GM19351 (cell line): ENCODE data around the gene AFAP1L2.

ENCODE experiments used
- ATAC-seq: cut with Tn5 transposase; IDR thresholded peaks from one replicate; pipeline ENCODE4 v1.9.1; 2021; ENCODE audit warnings: mild to moderate bottlenecking, moderate library complexity; ENCODE audit not compliant: unreplicated experiment

AFAP1L2 gene, protein sequence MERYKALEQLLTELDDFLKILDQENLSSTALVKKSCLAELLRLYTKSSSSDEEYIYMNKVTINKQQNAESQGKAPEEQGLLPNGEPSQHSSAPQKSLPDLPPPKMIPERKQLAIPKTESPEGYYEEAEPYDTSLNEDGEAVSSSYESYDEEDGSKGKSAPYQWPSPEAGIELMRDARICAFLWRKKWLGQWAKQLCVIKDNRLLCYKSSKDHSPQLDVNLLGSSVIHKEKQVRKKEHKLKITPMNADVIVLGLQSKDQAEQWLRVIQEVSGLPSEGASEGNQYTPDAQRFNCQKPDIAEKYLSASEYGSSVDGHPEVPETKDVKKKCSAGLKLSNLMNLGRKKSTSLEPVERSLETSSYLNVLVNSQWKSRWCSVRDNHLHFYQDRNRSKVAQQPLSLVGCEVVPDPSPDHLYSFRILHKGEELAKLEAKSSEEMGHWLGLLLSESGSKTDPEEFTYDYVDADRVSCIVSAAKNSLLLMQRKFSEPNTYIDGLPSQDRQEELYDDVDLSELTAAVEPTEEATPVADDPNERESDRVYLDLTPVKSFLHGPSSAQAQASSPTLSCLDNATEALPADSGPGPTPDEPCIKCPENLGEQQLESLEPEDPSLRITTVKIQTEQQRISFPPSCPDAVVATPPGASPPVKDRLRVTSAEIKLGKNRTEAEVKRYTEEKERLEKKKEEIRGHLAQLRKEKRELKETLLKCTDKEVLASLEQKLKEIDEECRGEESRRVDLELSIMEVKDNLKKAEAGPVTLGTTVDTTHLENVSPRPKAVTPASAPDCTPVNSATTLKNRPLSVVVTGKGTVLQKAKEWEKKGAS

GRCh38 chr10:114404171-114405010 is at the start of gene AFAP1L2:
Gene AFAP1L2, minus strand, starts transcription at chr10:114404502. Its CDS starts 47 bp downstream, at chr10:114404455.
- peak; percentile 41 for ATAC-seq

DNA sequence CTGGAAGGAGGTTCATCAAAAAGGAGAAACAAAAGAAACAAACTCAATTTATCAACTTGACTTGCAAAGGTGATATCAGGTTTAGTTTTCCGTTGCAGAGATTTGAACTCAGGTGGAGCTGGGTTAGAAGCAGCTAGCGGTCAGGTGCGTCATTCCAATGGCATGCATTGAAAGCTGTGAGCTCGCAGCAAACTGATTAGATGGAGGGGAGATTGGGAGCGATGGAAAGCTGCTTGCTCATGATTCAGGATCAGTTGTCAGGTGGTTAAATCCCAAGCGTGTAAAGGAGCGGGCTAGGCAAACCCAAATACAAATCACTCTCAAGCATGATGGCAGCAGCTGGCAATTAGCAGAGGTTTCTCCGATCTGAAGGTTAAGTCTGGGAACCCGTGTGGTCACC is 49.3 kb upstream of the AFAP1L2 start:
- no peak for ATAC-seq

- no peak for ATAC-seq
These were observed 44.6 kb upstream of the AFAP1L2 start for GRCh38 chr10:114448897-114449296.

GRCh38 chr10:114445332-114445731 is 41.0 kb upstream of the AFAP1L2 start:
- no peak for ATAC-seq

GRCh38 chr10:114444819-114445218 is 40.5 kb upstream of the AFAP1L2 start:
- no peak for ATAC-seq

DNA sequence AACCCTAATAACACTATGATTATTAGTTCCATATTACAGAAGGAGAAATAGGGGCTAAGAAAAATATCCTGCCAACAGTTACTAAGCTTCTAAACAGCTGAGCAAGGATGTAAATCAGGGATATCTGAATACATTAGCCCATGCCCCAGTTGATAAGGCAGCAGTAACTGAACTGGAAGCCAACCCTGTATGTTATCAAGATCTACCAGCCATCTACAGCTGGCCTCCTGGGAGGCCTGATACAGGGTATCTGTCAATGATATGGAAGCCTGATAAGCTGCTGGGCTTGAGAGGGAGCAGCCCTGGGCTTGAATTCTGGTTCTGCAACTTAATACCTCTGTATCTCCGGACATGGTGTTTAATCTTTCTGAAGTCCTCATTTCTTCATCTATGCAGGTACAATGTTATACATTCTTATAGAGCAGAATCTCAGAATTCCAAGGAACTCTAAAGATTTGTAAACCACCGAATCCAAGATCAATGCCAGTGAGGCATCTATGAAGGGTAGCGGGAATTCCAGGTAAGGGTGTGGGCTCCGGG is 37.9 kb upstream of the AFAP1L2 start:
- ATAC-seq = no peak

DNA sequence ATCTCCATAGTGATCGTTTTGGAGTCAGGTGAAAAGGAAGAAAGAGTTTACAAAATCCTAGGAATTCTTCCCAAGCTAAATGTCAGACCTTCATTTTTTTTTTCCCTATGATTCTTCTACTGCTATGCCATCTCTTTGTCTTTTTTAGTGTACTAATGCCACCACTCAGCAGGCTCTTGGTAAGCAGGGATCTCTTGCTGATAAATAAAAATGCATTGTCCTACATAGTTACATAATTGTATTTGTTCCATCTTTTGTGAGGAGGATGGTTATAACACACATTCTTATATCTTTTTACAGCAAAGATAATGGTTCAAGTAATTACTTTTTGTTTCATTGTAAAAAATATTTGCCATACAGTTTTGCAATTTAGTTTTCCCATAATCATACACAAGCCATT is 36.8 kb upstream of the AFAP1L2 start:
- no peak for ATAC-seq

GRCh38 chr10:114437473-114438292 is 33.4 kb upstream of the AFAP1L2 start:
- ATAC-seq = no peak

DNA sequence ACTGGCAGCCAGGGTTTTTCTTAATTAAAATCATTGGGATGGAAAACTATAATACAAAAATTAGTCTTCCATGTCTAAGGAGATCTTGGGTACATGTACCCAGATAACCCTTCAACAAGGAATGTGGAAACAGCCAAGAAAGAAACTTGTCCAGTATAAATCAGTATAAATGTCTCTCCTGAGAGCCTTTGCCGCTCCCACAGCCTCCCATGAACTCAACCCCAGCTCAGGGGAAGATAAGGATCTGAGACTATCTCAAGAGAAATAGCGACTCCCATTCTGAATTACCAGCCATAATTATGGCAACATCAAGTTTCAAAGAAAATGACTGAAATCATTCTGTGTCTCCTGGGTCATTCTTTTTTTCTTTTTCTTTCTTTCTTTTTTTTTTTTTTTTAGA is 32.6 kb upstream of the AFAP1L2 start:
- no peak for ATAC-seq

- ATAC-seq = no peak
These were observed 28.3 kb upstream of the AFAP1L2 start for GRCh38 chr10:114432566-114433093.

DNA sequence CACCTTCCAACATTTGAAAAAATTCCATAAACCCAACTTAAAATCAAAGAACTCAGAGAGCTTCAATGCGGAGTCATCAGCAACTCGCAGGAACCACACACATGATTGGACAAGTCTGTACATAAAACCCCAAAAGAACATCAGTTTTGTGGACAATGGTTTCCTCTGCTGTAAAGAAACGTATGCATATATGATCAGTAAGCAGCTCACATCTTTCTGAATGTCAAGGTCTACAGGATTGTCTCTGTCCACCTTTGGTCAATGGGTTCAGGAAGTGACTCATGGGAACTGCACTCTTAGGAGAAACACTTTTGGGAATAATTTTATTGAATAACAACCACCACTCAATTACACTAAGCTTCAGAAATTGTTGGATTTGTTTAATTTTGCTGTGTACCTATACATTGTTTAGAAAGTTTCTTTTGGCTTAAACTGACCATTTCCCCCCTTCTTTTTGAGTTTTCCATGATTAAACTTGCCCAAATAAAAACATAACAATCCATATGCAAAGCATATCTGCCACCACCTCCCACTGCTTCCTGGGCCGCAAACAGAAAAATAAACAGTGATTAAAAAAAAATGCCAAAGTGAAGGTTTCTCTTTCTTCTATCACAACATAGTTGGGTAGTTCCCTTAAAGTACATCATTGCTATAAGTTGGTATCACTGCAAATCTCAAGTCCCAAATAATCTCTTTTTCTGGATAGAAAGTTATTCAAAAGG is 27.3 kb upstream of the AFAP1L2 start:
- no peak for ATAC-seq

GRCh38 chr10:114430688-114431413 is 26.5 kb upstream of the AFAP1L2 start:
- no peak for ATAC-seq

- ATAC-seq = no peak
These were observed 25.5 kb upstream of the AFAP1L2 start for GRCh38 chr10:114429581-114430335.

- no peak for ATAC-seq
These were observed 23.0 kb upstream of the AFAP1L2 start for GRCh38 chr10:114427124-114427852.

GRCh38 chr10:114426476-114426875 is 22.2 kb upstream of the AFAP1L2 start:
- no peak for ATAC-seq

GRCh38 chr10:114420811-114421485 is 16.6 kb upstream of the AFAP1L2 start:
- peak; percentile 95 for ATAC-seq
